Prostate gland (tissue), 2 donors: ENCODE data around the gene EPG5. TPM values are rescaled to one million over a fixed set of nuclear protein-coding genes. Genes with fewer than 3 reads are reported as not detected.

Experiments
- DNase-seq: peaks from one replicate; pipeline ENCODE4 v3.0.0-alpha.2; 2019; ENCODE audit warnings: low spot score
- H3K27ac ChIP-seq, 2 donors: fragments of 200-600 bp; sonication (generic); 2 replicates each; pipeline ENCODE4 v1.5.1; 2017 to 2019
- H3K27me3 ChIP-seq: fragments of 200-600 bp; sonication (generic); replicated peaks from 2 replicates; pipeline ENCODE4 v1.5.1; 2019; ENCODE audit not compliant: insufficient read depth
- H3K36me3 ChIP-seq, 2 donors: fragments of 200-600 bp; sonication (generic); 1 replicate in 1 of 2; 2 replicates in 1 of 2; pipeline versions ENCODE4 v1.5.1 to v1.8.1; 2017 to 2019
- H3K4me1 ChIP-seq: fragments of 200-600 bp; sonication (generic); replicated peaks from 2 replicates; pipeline ENCODE4 v1.5.1; 2019
- H3K4me3 ChIP-seq, 2 donors: fragments of 200-600 bp; sonication (generic); 2 replicates each; pipeline ENCODE4 v1.5.1; 2017 to 2019
- H3K9me3 ChIP-seq: fragments of 200-600 bp; sonication (generic); 2 replicates; pipeline ENCODE4 v1.5.1; 2017
- POLR2A ChIP-seq: fragments of 450-650 bp; IDR thresholded peaks from one replicate; pipeline ENCODE4 v1.6.1; 2016; ENCODE audit warnings: antibody characterized with exemption, mild to moderate bottlenecking
- POLR2AphosphoS5 ChIP-seq: sonication (generic); formaldehyde crosslinking; IDR thresholded peaks from one replicate; pipeline ENCODE4 v1.6.1; 2017; ENCODE audit warnings: antibody characterized with exemption
- WGBS: methylation state at CpG from one replicate; pipeline ENCODE4 v1.1.5; 2018; 5-methylcytosine and 5-hydroxymethylcytosine counted together
- intact Hi-C: fragments of 100-400 bp; cut with DNase I; formaldehyde crosslinking; loops from one replicate; pipeline ENCODE4 v1.14.2; 2022
- total RNA-seq, 2 donors: library from RNA; depleted of rRNA; stranded (reverse); fragments of >200 nt; gene quantifications; one replicate each; pipeline ENCODE4 v1.1.0, GENCODE V29; 2016
- TF ChIP-seq, protein P1 (sequence below), 4 experiments: fragments of 200-600 bp in 2 of 4; fragments of 450-650 bp in 2 of 4; sonication (generic) in 2 of 4; IDR thresholded peaks; 1 replicate in 3 of 4; 2 replicates in 1 of 4; pipeline ENCODE4 v1.5.1; 2016 to 2019; ENCODE audit warnings: antibody characterized with exemption in 4 of 4, mild to moderate bottlenecking in 2 of 4, moderate library complexity in 2 of 4

The EPG5 gene
- total RNA-seq, 2 donors from 2014 or later = 21.5 to 50.3 TPM

DNA sequence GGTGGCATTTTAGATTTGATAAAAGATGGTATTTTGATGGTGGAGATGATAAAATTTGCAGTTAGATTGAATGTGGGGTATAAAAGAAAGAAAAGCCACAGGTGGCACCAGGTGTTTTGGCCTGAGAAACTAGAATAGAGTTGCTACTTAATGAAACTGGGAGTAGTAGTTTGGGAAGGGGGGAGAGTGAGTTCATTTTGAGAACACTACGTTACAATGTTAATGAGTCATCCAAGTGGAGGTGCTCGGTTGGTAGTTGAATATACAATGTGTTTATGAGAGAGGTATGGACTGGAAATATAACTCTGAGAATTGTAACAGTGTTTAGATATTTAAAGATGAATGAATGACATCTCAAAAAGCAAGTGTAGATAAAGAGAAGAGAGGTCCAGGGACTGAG lies 26.4 kb downstream of the EPG5 start:
- Histone ChIP-seq H3K9me3 (no peaks in the 10 kb centered on the region), H3K4me1 (no peaks in the 10 kb centered on the region), H3K36me3 (peaks cover 0 to 9% of the 10 kb centered on the region in 2 donors), H3K4me3 (no peak overlapping the region), H3K27ac (no peak overlapping the region), H3K27me3 (no peaks in the 10 kb centered on the region)
- TF ChIP-seq POLR2A = no peak
- TF ChIP-seq POLR2AphosphoS5 = no peak
- TF ChIP-seq, protein P1, sequence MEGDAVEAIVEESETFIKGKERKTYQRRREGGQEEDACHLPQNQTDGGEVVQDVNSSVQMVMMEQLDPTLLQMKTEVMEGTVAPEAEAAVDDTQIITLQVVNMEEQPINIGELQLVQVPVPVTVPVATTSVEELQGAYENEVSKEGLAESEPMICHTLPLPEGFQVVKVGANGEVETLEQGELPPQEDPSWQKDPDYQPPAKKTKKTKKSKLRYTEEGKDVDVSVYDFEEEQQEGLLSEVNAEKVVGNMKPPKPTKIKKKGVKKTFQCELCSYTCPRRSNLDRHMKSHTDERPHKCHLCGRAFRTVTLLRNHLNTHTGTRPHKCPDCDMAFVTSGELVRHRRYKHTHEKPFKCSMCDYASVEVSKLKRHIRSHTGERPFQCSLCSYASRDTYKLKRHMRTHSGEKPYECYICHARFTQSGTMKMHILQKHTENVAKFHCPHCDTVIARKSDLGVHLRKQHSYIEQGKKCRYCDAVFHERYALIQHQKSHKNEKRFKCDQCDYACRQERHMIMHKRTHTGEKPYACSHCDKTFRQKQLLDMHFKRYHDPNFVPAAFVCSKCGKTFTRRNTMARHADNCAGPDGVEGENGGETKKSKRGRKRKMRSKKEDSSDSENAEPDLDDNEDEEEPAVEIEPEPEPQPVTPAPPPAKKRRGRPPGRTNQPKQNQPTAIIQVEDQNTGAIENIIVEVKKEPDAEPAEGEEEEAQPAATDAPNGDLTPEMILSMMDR (IDR thresholded peaks at IDR 0.05) = no peak
- intact Hi-C loops = no loop called here
- WGBS = 81% methylated on average over 2 of the region's 2 CpGs
- DNase-seq = no peak

DNA sequence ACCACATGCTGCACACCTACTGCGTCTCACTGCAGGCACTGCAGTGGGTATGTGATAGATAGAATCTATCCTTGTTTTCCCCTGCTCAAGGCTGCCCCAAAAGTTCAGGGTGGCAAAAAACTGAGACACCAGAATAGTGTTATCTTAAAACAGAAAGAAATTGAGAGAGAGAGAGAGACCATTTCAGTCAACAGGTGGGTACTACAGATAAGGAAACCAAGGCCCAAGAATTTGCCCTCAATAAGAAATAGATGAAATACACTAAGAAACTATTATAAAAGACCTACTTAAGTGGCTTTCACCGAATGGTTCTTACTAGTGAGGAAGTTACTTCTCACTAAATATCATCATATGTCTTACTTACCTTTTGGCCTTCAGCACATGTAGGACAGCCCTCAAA lies 27.9 kb downstream of the EPG5 start:
- Histone ChIP-seq H3K36me3 (peaks cover 0 to 6% of the 10 kb centered on the region in 2 donors), H3K9me3 (no peaks in the 10 kb centered on the region), H3K4me1 (no peaks in the 10 kb centered on the region), H3K4me3 (no peak overlapping the region), H3K27ac (no peak overlapping the region), H3K27me3 (no peaks in the 10 kb centered on the region)
- 92% methylated on average over 2 of the region's 2 CpGs for WGBS
- TF ChIP-seq POLR2A = no peak
- TF ChIP-seq, protein P1 (IDR thresholded peaks at IDR 0.05) = no peak
- no peak for TF ChIP-seq POLR2AphosphoS5
- intact Hi-C loops = no loop called here
- DNase-seq = no peak

- Histone ChIP-seq H3K27me3 (no peaks in the 10 kb centered on the region), H3K36me3 (peaks cover 0 to 5% of the 10 kb centered on the region in 2 donors), H3K4me1 (no peaks in the 10 kb centered on the region), H3K4me3 (no peak overlapping the region), H3K9me3 (no peaks in the 10 kb centered on the region), H3K27ac (no peak overlapping the region)
- intact Hi-C loops = no loop called here
- TF ChIP-seq, protein P1 (IDR thresholded peaks at IDR 0.05) = no peak
- no peak for TF ChIP-seq POLR2AphosphoS5
- no peak for TF ChIP-seq POLR2A
- WGBS = 91% methylated on average over 2 of the region's 2 CpGs
- DNase-seq = no peak
These were observed 28.6 kb downstream of the EPG5 start for GRCh38 chr18:45938488-45938935.

DNA sequence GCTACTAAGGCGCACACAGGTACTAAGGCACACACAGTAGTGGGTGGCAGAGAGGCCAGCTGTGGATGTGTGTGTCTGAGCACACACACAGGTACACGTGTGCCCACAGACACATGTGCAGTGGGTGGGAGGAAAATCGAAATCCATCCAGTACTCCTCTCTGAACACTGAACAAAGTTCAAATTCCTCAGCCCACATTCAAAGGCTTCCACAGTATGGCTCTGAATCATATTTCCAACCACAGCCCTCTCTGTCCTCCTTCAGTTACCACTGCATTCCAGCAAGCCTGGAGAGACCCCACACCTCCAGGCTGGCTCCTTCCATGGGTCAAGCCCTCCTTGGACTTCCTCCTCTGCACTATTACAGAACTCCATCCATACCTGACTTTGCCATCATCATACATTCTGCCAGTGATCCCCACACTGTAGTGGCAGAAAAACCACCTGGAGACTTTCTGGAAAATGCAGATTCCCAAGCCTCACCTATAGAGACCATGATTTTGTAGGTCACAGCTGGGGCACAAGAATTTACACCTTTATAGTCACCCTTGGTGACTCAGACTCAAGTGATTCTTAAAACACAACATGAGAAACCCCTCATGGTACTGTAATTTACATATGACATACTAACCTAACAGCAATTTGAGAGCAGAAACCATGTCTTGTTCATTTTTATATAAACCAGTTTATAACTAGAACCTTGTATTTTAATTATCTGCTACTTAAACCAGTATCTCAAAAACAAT lies 31.4 kb downstream of the EPG5 start:
- Histone ChIP-seq H3K4me1 (no peaks in the 10 kb centered on the region), H3K4me3 (no peak overlapping the region), H3K36me3 (no peaks in the 10 kb centered on the region), H3K27ac (no peak overlapping the region), H3K9me3 (no peaks in the 10 kb centered on the region), H3K27me3 (no peaks in the 10 kb centered on the region)
- no peak for DNase-seq
- intact Hi-C loops = no loop called here
- TF ChIP-seq POLR2AphosphoS5 (no peak), POLR2A (no peak)
- TF ChIP-seq, protein P1 (IDR thresholded peaks at IDR 0.05) = no peak
- 93% methylated on average over 3 of the region's 3 CpGs for WGBS

DNA sequence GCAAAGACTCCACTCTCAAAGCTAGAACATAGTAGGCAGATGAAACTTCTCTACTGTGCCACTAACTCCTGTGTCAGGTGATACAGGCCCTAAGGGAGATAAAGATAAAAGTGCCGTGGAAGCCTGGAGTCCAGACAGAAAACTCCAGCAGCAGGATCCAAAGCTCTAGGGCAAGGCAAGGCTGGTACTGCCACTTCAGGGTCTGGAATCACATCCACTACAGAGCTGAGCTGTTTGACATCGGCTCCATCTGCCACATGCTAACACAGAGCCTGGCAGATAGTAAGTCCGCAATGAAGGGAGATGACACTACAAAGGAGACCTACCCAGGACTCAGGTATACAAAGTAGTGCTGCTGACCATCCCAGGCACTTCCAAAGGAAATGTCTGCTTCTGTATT lies 34.4 kb downstream of the EPG5 start:
- WGBS = 82% methylated on average over 3 of the region's 3 CpGs
- no peak for DNase-seq
- no peaks in the 10 kb centered on the region for H3K27me3 ChIP-seq
- no peak overlapping the region for H3K27ac ChIP-seq
- H3K9me3 ChIP-seq = no peaks in the 10 kb centered on the region
- H3K4me3 ChIP-seq = no peak overlapping the region
- TF ChIP-seq, protein P1 (IDR thresholded peaks at IDR 0.05) = no peak
- no peak for TF ChIP-seq POLR2AphosphoS5
- TF ChIP-seq POLR2A = no peak
- intact Hi-C loops = no loop called here
- H3K4me1 ChIP-seq = no peaks in the 10 kb centered on the region
- no peaks in the 10 kb centered on the region for H3K36me3 ChIP-seq
